Astrocyte of the spinal cord (primary cell): ENCODE measurements around the gene PRR3.

ENCODE experiments used
- DNase-seq: peaks from one replicate; pipeline ENCODE4 v3.0.0; 2011; ENCODE audit warnings: low read depth, low spot score
- H3K4me3 ChIP-seq: 2 replicates; pipeline ENCODE4 v1.5.1; 2011; ENCODE audit warnings: low read depth, mild to moderate bottlenecking, low read length, moderate library complexity
- CTCF ChIP-seq: IDR thresholded peaks from 2 replicates; pipeline ENCODE4 v1.5.1; 2012; ENCODE audit warnings: low read depth, mild to moderate bottlenecking, low read length, inconsistent platforms
- in situ Hi-C: cut with HindIII; loops from 2 replicates; pipeline ENCODE4 v1.10.0; 2017; ENCODE audit warnings: low sequenced_read_pairs

The PRR3 gene

GRCh38 chr6:30555816-30556065 is 1.4 kb upstream of the PRR3 start:
- DNase-seq: no peak
- H3K4me3 ChIP-seq: peak overlapping the region; percentile 96
- TF ChIP-seq CTCF: no peak
- in situ Hi-C loops: no loop called here

GRCh38 chr6:30556066-30556905 is 809 bp upstream of the PRR3 start, which contains the start of gene GNL1:
GNL1 (minus strand) TSS chr6:30556489; CDS start chr6:30556203, 286 bp downstream.
- H3K4me3 ChIP-seq: peak within 1 kb of the TSS; percentile 96
- DNase-seq: peak; percentile 93
- TF ChIP-seq CTCF: no peak
- in situ Hi-C loops: no loop called here

GRCh38 chr6:30557683-30557981 is 537 bp downstream of the PRR3 start:
- no peak for DNase-seq
- in situ Hi-C loops: no loop called here
- peak overlapping the region; percentile 96 for H3K4me3 ChIP-seq
- TF ChIP-seq CTCF: no peak

- TF ChIP-seq CTCF: no peak
- in situ Hi-C loops: no loop called here
- no peak overlapping the region for H3K4me3 ChIP-seq
- DNase-seq: no peak
Measured at GRCh38 chr6:30560930-30561329, 3.8 kb downstream of the PRR3 start.

- H3K4me3 ChIP-seq: no peak overlapping the region
- in situ Hi-C loops: no loop called here
- DNase-seq: no peak
- no peak for TF ChIP-seq CTCF
Measured at GRCh38 chr6:30562470-30563425, 5.7 kb downstream of the PRR3 start.

GRCh38 chr6:30564114-30564513 is 7.0 kb downstream of the PRR3 start:
- in situ Hi-C loops: no loop called here
- DNase-seq: no peak
- no peak for TF ChIP-seq CTCF
- no peak overlapping the region for H3K4me3 ChIP-seq
